HL-60 (cell line): ENCODE results near the gene TNFAIP8L3.

Experiments
- GABPA ChIP-seq: IDR thresholded peaks from 2 replicates; pipeline ENCODE4 v1.6.1; 2012; ENCODE audit warnings: low read depth
- POLR2AphosphoS5 ChIP-seq: IDR thresholded peaks from 2 replicates; pipeline ENCODE4 v1.6.1; 2012; ENCODE audit warnings: low read depth
- SPI1 ChIP-seq: IDR thresholded peaks from 2 replicates; pipeline ENCODE4 v1.6.1; 2012; ENCODE audit warnings: low read depth, mild to moderate bottlenecking, borderline replicate concordance
- TF ChIP-seq, protein P1 (sequence below): IDR thresholded peaks from one replicate; pipeline ENCODE4 v1.5.1; 2011; ENCODE audit warnings: low read length, control low read depth, inconsistent platforms; ENCODE audit not compliant: insufficient read depth
- TF ChIP-seq, protein P2 (sequence below): IDR thresholded peaks from 2 replicates; pipeline ENCODE4 v1.6.1; 2012; ENCODE audit warnings: low read depth; ENCODE audit not compliant: insufficient replicate concordance

DNA sequence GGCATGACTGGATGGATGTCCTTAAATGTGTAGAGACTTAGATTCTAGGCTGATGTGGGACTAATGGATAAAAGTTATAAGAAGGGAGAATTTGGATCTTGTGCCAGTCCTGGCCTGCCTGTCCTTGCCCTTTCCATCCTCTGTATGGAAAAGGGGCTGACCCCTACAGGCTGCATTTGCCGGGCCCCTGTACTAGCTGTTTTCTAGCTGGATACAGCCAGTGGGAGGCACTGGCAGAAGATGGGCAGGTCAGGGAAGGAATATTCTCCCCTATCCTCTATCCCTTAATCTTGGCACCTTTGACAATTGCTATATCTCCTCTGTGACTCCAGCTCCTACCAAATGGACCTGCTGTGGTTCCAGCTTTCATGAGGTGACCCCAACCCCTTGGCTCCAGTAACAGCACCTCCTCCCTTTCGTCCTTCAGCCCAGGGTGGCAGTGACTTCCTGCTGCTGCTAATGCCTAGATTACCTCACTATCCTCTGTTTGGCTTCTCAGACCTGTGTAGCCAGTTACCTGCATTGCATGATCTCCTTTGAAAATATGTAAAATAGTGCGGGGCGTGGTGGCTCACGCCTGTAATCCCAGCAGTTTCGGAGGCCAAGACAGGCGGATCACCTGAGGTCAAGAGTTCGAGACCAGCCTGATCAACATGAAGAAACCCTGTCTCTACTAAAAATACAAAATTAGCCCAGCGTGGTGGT, 6.2 kb upstream of the TNFAIP8L3 start:
- TF ChIP-seq, protein P1, sequence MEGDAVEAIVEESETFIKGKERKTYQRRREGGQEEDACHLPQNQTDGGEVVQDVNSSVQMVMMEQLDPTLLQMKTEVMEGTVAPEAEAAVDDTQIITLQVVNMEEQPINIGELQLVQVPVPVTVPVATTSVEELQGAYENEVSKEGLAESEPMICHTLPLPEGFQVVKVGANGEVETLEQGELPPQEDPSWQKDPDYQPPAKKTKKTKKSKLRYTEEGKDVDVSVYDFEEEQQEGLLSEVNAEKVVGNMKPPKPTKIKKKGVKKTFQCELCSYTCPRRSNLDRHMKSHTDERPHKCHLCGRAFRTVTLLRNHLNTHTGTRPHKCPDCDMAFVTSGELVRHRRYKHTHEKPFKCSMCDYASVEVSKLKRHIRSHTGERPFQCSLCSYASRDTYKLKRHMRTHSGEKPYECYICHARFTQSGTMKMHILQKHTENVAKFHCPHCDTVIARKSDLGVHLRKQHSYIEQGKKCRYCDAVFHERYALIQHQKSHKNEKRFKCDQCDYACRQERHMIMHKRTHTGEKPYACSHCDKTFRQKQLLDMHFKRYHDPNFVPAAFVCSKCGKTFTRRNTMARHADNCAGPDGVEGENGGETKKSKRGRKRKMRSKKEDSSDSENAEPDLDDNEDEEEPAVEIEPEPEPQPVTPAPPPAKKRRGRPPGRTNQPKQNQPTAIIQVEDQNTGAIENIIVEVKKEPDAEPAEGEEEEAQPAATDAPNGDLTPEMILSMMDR: no peak
- TF ChIP-seq, protein P2, sequence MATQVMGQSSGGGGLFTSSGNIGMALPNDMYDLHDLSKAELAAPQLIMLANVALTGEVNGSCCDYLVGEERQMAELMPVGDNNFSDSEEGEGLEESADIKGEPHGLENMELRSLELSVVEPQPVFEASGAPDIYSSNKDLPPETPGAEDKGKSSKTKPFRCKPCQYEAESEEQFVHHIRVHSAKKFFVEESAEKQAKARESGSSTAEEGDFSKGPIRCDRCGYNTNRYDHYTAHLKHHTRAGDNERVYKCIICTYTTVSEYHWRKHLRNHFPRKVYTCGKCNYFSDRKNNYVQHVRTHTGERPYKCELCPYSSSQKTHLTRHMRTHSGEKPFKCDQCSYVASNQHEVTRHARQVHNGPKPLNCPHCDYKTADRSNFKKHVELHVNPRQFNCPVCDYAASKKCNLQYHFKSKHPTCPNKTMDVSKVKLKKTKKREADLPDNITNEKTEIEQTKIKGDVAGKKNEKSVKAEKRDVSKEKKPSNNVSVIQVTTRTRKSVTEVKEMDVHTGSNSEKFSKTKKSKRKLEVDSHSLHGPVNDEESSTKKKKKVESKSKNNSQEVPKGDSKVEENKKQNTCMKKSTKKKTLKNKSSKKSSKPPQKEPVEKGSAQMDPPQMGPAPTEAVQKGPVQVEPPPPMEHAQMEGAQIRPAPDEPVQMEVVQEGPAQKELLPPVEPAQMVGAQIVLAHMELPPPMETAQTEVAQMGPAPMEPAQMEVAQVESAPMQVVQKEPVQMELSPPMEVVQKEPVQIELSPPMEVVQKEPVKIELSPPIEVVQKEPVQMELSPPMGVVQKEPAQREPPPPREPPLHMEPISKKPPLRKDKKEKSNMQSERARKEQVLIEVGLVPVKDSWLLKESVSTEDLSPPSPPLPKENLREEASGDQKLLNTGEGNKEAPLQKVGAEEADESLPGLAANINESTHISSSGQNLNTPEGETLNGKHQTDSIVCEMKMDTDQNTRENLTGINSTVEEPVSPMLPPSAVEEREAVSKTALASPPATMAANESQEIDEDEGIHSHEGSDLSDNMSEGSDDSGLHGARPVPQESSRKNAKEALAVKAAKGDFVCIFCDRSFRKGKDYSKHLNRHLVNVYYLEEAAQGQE: no peak
- TF ChIP-seq POLR2AphosphoS5 (no peak), SPI1 (no peak), GABPA (no peak)
